Panc1 (cell line): ENCODE measurements around the gene RAD50. TPM values are rescaled to one million over a fixed set of nuclear protein-coding genes. Genes with fewer than 3 reads are reported as not detected.

Experiments
- ATAC-seq: fragments of 200-7000 bp; cut with Tn5 transposase; 2 replicates; pipeline ENCODE4 v1.9.1; 2020; ENCODE audit warnings: mild to moderate bottlenecking, moderate library complexity
- BruUV-seq: library from RNA; stranded (reverse); fragments of 400-500 nt; replicated peaks from 2 replicates; lab custom pipeline; 2021; lab: Mats Ljungman, UMichigan
- CTCF ChIA-PET: fragments of 300-600 bp; sonication (Branson Sonifier 250); formaldehyde crosslinking; loops from one replicate; lab custom pipeline; 2022; ENCODE audit warnings: antibody characterized with exemption; lab: Charles Lee
- POLR2A ChIA-PET: fragments of 300-600 bp; sonication (Branson Sonifier 250); formaldehyde crosslinking; loops from one replicate; lab custom pipeline; 2022; ENCODE audit warnings: antibody characterized with exemption; lab: Charles Lee
- DNase-seq: peaks from one replicate; pipeline ENCODE4 v3.0.0-alpha.2; 2010; ENCODE audit warnings: low read depth, low spot score
- H3K27ac ChIP-seq: 2 replicates; pipeline ENCODE4 v1.5.1; 2011; ENCODE audit warnings: mild to moderate bottlenecking, low read length, inconsistent platforms
- H3K27me3 ChIP-seq: fragments of 200-500 bp; sonication (Bioruptor generic); 2 replicates; pipeline ENCODE4 v1.6.0; 2014; ENCODE audit warnings: low read length, inconsistent platforms; ENCODE audit not compliant: control insufficient read depth, insufficient read depth
- H3K36me3 ChIP-seq: fragments of 200-500 bp; sonication (Bioruptor generic); 2 replicates; pipeline ENCODE4 v1.5.1; 2014; ENCODE audit warnings: inconsistent platforms, mild to moderate bottlenecking, low read length, moderate library complexity; ENCODE audit not compliant: control insufficient read depth, insufficient read depth
- H3K4me1 ChIP-seq: 2 replicates; pipeline ENCODE4 v1.5.1; 2011; ENCODE audit warnings: inconsistent platforms, mild to moderate bottlenecking, low read length, moderate library complexity; ENCODE audit not compliant: control insufficient read depth, insufficient read depth
- H3K4me3 ChIP-seq, 2 experiments: 2 replicates each; pipeline ENCODE4 v1.5.1; 2011 to 2012; ENCODE audit warnings: low read depth in 2 of 2, low read length in 2 of 2, mild to moderate bottlenecking in 2 of 2, inconsistent platforms in 1 of 2, moderate library complexity in 1 of 2
- H3K9me3 ChIP-seq: fragments of 200-500 bp; sonication (Bioruptor generic); 2 replicates; pipeline ENCODE4 v1.5.1; 2014; ENCODE audit warnings: low read depth, mild to moderate bottlenecking, inconsistent platforms, low read length, moderate library complexity; ENCODE audit not compliant: control insufficient read depth, insufficient read depth
- POLR2AphosphoS5 ChIP-seq: IDR thresholded peaks from 2 replicates; pipeline ENCODE4 v1.6.1; 2012; ENCODE audit warnings: mild to moderate bottlenecking, low read depth, low read length, moderate library complexity
- SIN3A ChIP-seq: IDR thresholded peaks from 2 replicates; pipeline ENCODE4 v1.6.1; 2012; ENCODE audit warnings: low read depth, mild to moderate bottlenecking, low read length, moderate library complexity, borderline replicate concordance; ENCODE audit not compliant: insufficient read depth
- TCF7L2 ChIP-seq: IDR thresholded peaks from 2 replicates; pipeline ENCODE4 v1.6.1; 2011; ENCODE audit warnings: mild to moderate bottlenecking, low read depth, low read length, inconsistent platforms
- in situ Hi-C: cut with HindIII; loops from 2 replicates; pipeline ENCODE4 v1.10.0; 2016; ENCODE audit warnings: low sequenced_read_pairs, low pct_unique_long_range_greater_than_20kb
- intact Hi-C: fragments of 100-400 bp; cut with micrococcal nuclease; formaldehyde crosslinking; loops from one replicate; pipeline ENCODE4 v1.10.0; 2022; ENCODE audit not compliant: unreplicated experiment
- total RNA-seq: library from RNA; stranded (reverse); gene quantifications from one replicate; pipeline ENCODE4 v1.2.1, GENCODE V29; 2021; ENCODE audit not compliant: unreplicated experiment
- TF ChIP-seq, protein P1 (sequence below), 2 experiments: IDR thresholded peaks; 2 replicates each; pipeline ENCODE4 v1.6.1; 2011 to 2012; ENCODE audit warnings: low read depth in 2 of 2, control low read depth in 1 of 2, low read length in 1 of 2, mild to moderate bottlenecking in 1 of 2, moderate library complexity in 1 of 2; ENCODE audit not compliant: insufficient read depth in 1 of 2
- TF ChIP-seq, protein P2 (sequence below): fragments of 450-650 bp; IDR thresholded peaks from 2 replicates; pipeline ENCODE4 v1.5.1; 2017; ENCODE audit warnings: mild to moderate bottlenecking

Gene RAD50
- total RNA-seq, 1 experiment from 2014 or later: 77.6 TPM

DNA sequence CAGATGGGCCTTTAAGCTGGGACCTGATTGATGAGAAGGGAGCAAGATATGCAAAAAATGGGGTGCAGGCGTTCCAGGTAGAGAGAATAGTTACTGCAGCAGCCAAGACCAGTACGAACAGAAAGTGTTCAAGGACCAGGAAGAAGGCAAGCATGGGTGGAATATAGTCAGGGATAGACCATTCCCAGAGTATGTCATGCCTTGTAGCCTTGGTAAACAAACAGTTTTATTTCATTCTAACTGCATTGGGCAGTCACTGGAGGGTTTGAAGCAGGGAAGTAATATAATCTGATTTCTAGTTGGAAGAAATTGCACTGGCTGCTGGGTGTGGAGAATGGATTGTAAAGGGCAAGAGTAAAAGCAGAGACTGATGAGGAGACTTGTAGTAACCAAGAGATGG, 70.7 kb downstream of the RAD50 start:
- ChIA-PET POLR2A (no interaction called here), CTCF (no interaction called here)
- in situ Hi-C loops (no loop called here), intact Hi-C loops (no loop called here)
- H3K9me3 ChIP-seq: no peaks in the 10 kb centered on the region
- DNase-seq: no peak
- no TSS peak for BruUV-seq
- no peak overlapping the region for H3K4me3 ChIP-seq
- no peaks in the 10 kb centered on the region; the same call in 1 of the 2 replicates for H3K36me3 ChIP-seq
- no peak overlapping the region for H3K27ac ChIP-seq
- H3K4me1 ChIP-seq: no peaks in the 10 kb centered on the region
- H3K27me3 ChIP-seq: no peaks in the 10 kb centered on the region
- TF ChIP-seq POLR2AphosphoS5 (no peak), TCF7L2 (no peak), SIN3A (no peak)
- TF ChIP-seq, protein P1, sequence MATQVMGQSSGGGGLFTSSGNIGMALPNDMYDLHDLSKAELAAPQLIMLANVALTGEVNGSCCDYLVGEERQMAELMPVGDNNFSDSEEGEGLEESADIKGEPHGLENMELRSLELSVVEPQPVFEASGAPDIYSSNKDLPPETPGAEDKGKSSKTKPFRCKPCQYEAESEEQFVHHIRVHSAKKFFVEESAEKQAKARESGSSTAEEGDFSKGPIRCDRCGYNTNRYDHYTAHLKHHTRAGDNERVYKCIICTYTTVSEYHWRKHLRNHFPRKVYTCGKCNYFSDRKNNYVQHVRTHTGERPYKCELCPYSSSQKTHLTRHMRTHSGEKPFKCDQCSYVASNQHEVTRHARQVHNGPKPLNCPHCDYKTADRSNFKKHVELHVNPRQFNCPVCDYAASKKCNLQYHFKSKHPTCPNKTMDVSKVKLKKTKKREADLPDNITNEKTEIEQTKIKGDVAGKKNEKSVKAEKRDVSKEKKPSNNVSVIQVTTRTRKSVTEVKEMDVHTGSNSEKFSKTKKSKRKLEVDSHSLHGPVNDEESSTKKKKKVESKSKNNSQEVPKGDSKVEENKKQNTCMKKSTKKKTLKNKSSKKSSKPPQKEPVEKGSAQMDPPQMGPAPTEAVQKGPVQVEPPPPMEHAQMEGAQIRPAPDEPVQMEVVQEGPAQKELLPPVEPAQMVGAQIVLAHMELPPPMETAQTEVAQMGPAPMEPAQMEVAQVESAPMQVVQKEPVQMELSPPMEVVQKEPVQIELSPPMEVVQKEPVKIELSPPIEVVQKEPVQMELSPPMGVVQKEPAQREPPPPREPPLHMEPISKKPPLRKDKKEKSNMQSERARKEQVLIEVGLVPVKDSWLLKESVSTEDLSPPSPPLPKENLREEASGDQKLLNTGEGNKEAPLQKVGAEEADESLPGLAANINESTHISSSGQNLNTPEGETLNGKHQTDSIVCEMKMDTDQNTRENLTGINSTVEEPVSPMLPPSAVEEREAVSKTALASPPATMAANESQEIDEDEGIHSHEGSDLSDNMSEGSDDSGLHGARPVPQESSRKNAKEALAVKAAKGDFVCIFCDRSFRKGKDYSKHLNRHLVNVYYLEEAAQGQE (IDR thresholded peaks at IDR 0.05; ENCODE audit: insufficient read depth in 1 of 2, low read depth in 2 of 2, low read length in 1 of 2): no peak
- TF ChIP-seq, protein P2, sequence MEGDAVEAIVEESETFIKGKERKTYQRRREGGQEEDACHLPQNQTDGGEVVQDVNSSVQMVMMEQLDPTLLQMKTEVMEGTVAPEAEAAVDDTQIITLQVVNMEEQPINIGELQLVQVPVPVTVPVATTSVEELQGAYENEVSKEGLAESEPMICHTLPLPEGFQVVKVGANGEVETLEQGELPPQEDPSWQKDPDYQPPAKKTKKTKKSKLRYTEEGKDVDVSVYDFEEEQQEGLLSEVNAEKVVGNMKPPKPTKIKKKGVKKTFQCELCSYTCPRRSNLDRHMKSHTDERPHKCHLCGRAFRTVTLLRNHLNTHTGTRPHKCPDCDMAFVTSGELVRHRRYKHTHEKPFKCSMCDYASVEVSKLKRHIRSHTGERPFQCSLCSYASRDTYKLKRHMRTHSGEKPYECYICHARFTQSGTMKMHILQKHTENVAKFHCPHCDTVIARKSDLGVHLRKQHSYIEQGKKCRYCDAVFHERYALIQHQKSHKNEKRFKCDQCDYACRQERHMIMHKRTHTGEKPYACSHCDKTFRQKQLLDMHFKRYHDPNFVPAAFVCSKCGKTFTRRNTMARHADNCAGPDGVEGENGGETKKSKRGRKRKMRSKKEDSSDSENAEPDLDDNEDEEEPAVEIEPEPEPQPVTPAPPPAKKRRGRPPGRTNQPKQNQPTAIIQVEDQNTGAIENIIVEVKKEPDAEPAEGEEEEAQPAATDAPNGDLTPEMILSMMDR: no peak
- no peak for ATAC-seq

DNA sequence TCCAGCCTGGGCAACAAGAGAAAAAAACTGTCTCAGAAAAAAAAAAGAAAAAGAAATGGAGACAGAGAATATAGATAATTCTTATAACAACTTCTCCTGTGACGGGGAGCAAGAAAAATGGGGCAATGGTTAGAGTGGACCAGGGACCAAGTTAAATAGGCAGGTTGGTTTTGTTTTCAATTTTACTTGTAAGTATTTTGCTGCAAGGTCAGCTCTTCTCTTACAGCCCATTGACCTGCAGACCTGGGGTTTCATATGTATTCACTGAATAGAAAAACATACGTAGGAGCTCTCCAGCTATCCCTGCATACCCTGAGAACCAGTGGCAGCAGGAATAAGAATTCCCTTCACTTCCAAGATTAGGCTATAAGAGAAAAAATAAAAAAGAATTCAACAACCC, 72.0 kb downstream of the RAD50 start:
- H3K27ac ChIP-seq: no peak overlapping the region
- no peaks in the 10 kb centered on the region for H3K4me1 ChIP-seq
- ChIA-PET POLR2A (no interaction called here), CTCF (interaction anchor here (0.6 kb wide), 1 partner anchor 192 kb away, joined by 4 read pairs; no protein-coding TSS in a partner anchor)
- in situ Hi-C loops (no loop called here), intact Hi-C loops (no loop called here)
- TF ChIP-seq, protein P1 (IDR thresholded peaks at IDR 0.05; ENCODE audit: insufficient read depth in 1 of 2, low read depth in 2 of 2, low read length in 1 of 2): no peak
- TF ChIP-seq TCF7L2: no peak
- no peak for TF ChIP-seq POLR2AphosphoS5
- TF ChIP-seq, protein P2: no peak
- no peak for TF ChIP-seq SIN3A
- no peak for DNase-seq
- no TSS peak for BruUV-seq
- no peaks in the 10 kb centered on the region; the same call in 1 of the 2 replicates for H3K36me3 ChIP-seq
- no peaks in the 10 kb centered on the region for H3K9me3 ChIP-seq
- H3K4me3 ChIP-seq: no peak overlapping the region
- no peaks in the 10 kb centered on the region for H3K27me3 ChIP-seq
- no peak for ATAC-seq
